ENCODE measurements around the gene USP28.

DNA sequence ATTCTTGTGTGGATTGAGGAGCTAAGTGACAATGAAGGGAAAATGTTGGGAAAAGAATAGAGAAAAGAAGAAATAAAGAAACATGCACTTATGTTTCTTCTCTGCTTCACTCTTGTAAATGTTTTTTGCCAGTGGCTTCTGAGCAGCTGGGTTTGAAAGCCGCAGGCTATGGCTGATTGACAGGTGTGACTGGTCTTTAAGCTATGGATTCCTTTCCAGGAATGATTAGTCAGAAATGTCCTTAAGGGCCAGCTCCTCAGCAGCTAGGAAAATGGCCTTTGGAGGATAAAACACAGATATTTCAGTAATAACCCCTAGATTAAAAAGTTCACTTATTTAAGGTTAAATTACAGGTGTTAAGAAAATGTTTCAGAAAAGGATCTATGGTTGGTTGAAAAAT lies 6.5 kb upstream of the USP28 start:
- TF ChIP-seq, protein P1, sequence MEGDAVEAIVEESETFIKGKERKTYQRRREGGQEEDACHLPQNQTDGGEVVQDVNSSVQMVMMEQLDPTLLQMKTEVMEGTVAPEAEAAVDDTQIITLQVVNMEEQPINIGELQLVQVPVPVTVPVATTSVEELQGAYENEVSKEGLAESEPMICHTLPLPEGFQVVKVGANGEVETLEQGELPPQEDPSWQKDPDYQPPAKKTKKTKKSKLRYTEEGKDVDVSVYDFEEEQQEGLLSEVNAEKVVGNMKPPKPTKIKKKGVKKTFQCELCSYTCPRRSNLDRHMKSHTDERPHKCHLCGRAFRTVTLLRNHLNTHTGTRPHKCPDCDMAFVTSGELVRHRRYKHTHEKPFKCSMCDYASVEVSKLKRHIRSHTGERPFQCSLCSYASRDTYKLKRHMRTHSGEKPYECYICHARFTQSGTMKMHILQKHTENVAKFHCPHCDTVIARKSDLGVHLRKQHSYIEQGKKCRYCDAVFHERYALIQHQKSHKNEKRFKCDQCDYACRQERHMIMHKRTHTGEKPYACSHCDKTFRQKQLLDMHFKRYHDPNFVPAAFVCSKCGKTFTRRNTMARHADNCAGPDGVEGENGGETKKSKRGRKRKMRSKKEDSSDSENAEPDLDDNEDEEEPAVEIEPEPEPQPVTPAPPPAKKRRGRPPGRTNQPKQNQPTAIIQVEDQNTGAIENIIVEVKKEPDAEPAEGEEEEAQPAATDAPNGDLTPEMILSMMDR (IDR thresholded peaks at IDR 0.05) = no peak
- no peak for TF ChIP-seq POLR2A (IDR thresholded peaks at IDR 0.05)
